ENCODE results near the gene EDC4.

Gene EDC4

DNA sequence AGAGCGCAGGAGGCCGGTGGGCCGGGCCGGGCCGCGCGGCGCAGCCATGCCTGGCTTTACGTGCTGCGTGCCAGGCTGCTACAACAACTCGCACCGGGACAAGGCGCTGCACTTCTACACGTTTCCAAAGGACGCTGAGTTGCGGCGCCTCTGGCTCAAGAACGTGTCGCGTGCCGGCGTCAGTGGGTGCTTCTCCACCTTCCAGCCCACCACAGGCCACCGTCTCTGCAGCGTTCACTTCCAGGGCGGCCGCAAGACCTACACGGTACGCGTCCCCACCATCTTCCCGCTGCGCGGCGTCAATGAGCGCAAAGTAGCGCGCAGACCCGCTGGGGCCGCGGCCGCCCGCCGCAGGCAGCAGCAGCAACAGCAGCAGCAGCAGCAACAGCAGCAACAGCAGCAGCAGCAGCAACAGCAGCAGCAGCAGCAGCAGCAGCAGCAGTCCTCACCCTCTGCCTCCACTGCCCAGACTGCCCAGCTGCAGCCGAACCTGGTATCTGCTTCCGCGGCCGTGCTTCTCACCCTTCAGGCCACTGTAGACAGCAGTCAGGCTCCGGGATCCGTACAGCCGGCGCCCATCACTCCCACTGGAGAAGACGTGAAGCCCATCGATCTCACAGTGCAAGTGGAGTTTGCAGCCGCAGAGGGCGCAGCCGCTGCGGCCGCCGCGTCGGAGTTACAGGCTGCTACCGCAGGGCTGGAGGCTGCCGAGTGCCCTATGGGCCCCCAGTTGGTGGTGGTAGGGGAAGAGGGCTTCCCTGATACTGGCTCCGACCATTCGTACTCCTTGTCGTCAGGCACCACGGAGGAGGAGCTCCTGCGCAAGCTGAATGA, 30.1 kb upstream of the EDC4 start:
- Histone ChIP-seq H3K36me3 (peaks cover 24% of the 10 kb centered on the region), H3K27me3 (ENCODE audit: insufficient read depth, low read depth, severe bottlenecking) (no peaks in the 10 kb centered on the region), H3K9me3 (ENCODE audit: severe bottlenecking) (no peaks in the 10 kb centered on the region), H3K4me3 (ENCODE audit: low read depth, low read length) (peak overlapping the region; percentile 84), H3K27ac (peak overlapping the region; percentile 99)
- peak; percentile 54 for DNase-seq
- TF ChIP-seq, protein P1, sequence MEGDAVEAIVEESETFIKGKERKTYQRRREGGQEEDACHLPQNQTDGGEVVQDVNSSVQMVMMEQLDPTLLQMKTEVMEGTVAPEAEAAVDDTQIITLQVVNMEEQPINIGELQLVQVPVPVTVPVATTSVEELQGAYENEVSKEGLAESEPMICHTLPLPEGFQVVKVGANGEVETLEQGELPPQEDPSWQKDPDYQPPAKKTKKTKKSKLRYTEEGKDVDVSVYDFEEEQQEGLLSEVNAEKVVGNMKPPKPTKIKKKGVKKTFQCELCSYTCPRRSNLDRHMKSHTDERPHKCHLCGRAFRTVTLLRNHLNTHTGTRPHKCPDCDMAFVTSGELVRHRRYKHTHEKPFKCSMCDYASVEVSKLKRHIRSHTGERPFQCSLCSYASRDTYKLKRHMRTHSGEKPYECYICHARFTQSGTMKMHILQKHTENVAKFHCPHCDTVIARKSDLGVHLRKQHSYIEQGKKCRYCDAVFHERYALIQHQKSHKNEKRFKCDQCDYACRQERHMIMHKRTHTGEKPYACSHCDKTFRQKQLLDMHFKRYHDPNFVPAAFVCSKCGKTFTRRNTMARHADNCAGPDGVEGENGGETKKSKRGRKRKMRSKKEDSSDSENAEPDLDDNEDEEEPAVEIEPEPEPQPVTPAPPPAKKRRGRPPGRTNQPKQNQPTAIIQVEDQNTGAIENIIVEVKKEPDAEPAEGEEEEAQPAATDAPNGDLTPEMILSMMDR (IDR thresholded peaks at IDR 0.05; ENCODE audit: low read depth, low read length): peak; percentile 53

DNA sequence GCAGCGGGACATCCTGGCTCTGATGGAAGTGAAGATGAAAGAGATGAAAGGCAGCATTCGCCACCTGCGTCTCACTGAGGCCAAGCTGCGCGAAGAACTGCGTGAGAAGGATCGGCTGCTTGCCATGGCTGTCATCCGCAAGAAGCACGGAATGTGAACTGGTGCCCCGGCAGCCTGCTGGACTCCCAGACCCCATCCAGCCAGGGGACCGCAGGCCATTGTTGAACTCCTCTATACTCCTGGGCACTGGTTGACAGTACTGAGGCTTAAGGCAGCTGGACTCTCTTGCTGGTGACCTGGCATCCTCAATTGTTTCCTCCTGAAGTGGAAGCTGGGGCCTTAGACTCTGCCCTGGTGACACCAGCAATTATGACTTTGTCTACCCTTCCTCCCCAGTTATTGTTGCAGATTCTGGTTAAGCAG, 29.5 kb upstream of the EDC4 start:
- Histone ChIP-seq H3K27me3 (ENCODE audit: insufficient read depth, low read depth, severe bottlenecking) (no peaks in the 10 kb centered on the region), H3K36me3 (peaks cover 28% of the 10 kb centered on the region), H3K9me3 (ENCODE audit: severe bottlenecking) (no peaks in the 10 kb centered on the region), H3K4me3 (ENCODE audit: low read depth, low read length) (peak overlapping the region; percentile 84), H3K27ac (no peak overlapping the region)
- TF ChIP-seq, protein P1 (IDR thresholded peaks at IDR 0.05; ENCODE audit: low read depth, low read length): no peak; the same call in 1 of the 2 replicates
- DNase-seq: no peak

DNA sequence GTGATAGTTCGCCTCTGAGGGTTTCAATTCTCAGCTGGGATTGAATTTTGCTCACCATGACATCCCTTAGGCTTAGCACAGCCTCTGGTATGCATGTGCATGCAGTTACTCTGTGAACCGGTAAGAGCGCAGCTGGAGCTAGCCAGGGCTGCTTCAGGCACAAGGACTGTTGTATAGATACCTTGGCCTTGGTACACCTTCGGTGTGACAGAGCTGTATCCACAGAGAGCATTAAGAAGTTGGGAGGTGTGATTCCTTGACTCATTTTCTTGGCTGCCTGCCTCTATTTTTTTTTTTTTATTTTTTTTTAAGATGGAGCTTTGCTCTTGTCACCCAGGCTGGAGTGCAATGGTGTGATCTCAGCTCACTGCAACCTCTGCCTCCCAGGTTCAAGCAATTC, 28.4 kb upstream of the EDC4 start:
- Histone ChIP-seq H3K27ac (no peak overlapping the region), H3K27me3 (ENCODE audit: insufficient read depth, low read depth, severe bottlenecking) (no peaks in the 10 kb centered on the region), H3K4me3 (ENCODE audit: low read depth, low read length) (no peak overlapping the region), H3K9me3 (ENCODE audit: severe bottlenecking) (no peaks in the 10 kb centered on the region), H3K36me3 (peaks cover 35% of the 10 kb centered on the region)
- TF ChIP-seq, protein P1 (IDR thresholded peaks at IDR 0.05; ENCODE audit: low read depth, low read length): no peak
- no peak for DNase-seq

DNA sequence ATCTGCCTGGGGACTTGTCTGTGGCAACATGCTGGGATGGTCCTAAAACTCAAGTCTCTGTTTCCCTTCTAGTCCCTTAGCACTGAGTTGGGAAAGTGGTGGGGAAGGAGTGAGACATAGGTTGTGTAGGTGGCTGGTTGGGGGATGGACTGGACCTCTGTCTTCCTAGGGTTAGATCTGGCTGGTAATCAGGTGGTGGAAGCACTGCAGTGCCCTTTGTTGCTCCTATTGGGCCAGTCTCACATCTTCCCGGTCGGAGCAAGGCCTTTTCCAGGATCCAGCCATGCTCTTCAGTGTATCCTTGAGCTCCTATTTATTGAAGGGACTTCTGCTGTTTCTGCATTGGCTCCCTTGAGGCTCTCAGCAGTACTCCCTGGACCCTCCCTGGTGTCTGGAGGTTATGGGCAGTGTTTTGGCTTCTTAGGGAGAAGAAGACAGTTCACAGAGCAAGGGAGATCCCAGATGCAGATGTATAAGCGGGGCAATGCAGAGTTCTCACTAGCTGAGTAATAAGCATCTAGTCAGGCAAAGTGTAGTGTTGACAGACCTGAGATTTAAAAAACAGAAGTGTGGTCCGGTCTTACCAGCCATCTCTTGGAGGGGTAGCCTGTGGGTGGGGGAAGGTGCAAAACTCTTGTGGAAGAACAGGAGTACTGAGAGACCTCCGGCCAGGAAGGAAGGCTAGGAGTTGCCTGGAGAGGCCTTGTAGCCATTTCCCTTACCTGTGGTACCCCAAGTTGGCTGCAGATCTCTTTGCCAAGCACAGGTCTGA, 27.4 kb upstream of the EDC4 start:
- H3K27me3 ChIP-seq (ENCODE audit: insufficient read depth, low read depth, severe bottlenecking): no peaks in the 10 kb centered on the region
- peak overlapping the region; percentile 89 for H3K27ac ChIP-seq
- TF ChIP-seq, protein P1 (IDR thresholded peaks at IDR 0.05; ENCODE audit: low read depth, low read length): no peak
- no peaks in the 10 kb centered on the region for H3K9me3 ChIP-seq (ENCODE audit: severe bottlenecking)
- DNase-seq: no peak
- H3K4me3 ChIP-seq (ENCODE audit: low read depth, low read length): peak overlapping the region; percentile 90
- peaks cover 43% of the 10 kb centered on the region for H3K36me3 ChIP-seq

DNA sequence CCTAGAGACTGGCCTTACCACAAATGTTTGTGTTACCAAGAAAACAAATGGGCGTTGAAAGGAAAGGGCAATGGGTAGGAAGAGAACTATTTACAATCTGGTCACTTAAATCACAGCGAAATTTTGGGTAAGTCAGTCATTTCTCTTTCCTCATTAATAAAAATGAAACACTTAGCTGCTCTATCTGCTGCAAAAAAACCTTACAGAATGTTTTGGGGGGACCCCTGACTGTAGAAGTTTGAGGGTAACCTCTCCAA, 26.9 kb upstream of the EDC4 start:
- DNase-seq: no peak
- TF ChIP-seq, protein P1 (IDR thresholded peaks at IDR 0.05; ENCODE audit: low read depth, low read length): no peak
- Histone ChIP-seq H3K27me3 (ENCODE audit: insufficient read depth, low read depth, severe bottlenecking) (no peaks in the 10 kb centered on the region), H3K4me3 (ENCODE audit: low read depth, low read length) (peak overlapping the region; percentile 90), H3K27ac (peak overlapping the region; percentile 89), H3K36me3 (peaks cover 48% of the 10 kb centered on the region), H3K9me3 (ENCODE audit: severe bottlenecking) (no peaks in the 10 kb centered on the region)
